ENCODE measurements around the gene FMNL2. TPM values are rescaled to one million over a fixed set of nuclear protein-coding genes. Genes with fewer than 3 reads are reported as not detected.

Gene FMNL2
- total RNA-seq, 3 donors from 2014 or later (not counting 1 experiment from before 2014, with no cell fraction given), result 0.34 to 3.0 (median 0.78) TPM

DNA sequence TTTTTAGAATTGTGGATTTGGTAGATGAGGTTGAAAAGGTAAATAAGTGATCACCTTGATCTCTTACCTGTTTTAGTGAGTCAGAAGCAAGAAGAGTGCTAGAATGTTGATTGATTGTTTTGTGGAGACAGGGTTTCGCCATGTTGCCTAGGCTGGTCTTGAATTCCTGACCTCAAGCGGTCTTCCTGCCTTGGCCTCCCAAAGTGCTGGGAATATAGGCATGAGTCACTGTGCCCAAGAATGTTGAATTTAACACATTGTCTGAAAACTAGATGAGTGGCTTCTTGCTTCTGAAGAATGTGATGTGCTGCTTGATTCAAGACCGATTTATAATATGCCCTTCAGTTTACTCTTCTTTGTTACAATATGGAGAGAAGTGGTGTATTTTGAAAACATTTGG lies 121.3 kb downstream of the FMNL2 start:
- no peak overlapping the region for H3K4me3 Mint-ChIP-seq
- no peak overlapping the region for H3K27ac ChIP-seq (ENCODE audit: low read length)
- no peak overlapping the region for H3K4me3 ChIP-seq (ENCODE audit: low read length)
- H3K9me3 Mint-ChIP-seq, result no peaks in the 10 kb centered on the region
- no peaks in the 10 kb centered on the region for H3K36me3 Mint-ChIP-seq
- DNase-seq, result no peak
- H3K27ac Mint-ChIP-seq, result no peak overlapping the region
- intact Hi-C loops (cut with micrococcal nuclease), result no loop called here
- no peak for ATAC-seq
- no peaks in the 10 kb centered on the region for H3K4me1 Mint-ChIP-seq
- 86% methylated on average over 3 of the region's 3 CpGs for WGBS (ENCODE audit: insufficient coverage)
- H3K9me3 ChIP-seq (ENCODE audit: control insufficient read depth, insufficient read depth, low read length), result no peaks in the 10 kb centered on the region
- TF ChIP-seq, protein P1, sequence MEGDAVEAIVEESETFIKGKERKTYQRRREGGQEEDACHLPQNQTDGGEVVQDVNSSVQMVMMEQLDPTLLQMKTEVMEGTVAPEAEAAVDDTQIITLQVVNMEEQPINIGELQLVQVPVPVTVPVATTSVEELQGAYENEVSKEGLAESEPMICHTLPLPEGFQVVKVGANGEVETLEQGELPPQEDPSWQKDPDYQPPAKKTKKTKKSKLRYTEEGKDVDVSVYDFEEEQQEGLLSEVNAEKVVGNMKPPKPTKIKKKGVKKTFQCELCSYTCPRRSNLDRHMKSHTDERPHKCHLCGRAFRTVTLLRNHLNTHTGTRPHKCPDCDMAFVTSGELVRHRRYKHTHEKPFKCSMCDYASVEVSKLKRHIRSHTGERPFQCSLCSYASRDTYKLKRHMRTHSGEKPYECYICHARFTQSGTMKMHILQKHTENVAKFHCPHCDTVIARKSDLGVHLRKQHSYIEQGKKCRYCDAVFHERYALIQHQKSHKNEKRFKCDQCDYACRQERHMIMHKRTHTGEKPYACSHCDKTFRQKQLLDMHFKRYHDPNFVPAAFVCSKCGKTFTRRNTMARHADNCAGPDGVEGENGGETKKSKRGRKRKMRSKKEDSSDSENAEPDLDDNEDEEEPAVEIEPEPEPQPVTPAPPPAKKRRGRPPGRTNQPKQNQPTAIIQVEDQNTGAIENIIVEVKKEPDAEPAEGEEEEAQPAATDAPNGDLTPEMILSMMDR (IDR thresholded peaks at IDR 0.05), result no peak
- H3K36me3 ChIP-seq (ENCODE audit: control insufficient read depth, insufficient read depth, low read length), result no peaks in the 10 kb centered on the region
- H3K4me1 ChIP-seq (ENCODE audit: control insufficient read depth, insufficient read depth, low read length), result no peaks in the 10 kb centered on the region
- H3K27me3 ChIP-seq (ENCODE audit: control insufficient read depth, insufficient read depth, low read length), result no peaks in the 10 kb centered on the region
- H3K27me3 Mint-ChIP-seq (ENCODE audit: low read depth in 2 of 2), result peaks cover 2 to 7% of the 10 kb centered on the region in 2 donors

DNA sequence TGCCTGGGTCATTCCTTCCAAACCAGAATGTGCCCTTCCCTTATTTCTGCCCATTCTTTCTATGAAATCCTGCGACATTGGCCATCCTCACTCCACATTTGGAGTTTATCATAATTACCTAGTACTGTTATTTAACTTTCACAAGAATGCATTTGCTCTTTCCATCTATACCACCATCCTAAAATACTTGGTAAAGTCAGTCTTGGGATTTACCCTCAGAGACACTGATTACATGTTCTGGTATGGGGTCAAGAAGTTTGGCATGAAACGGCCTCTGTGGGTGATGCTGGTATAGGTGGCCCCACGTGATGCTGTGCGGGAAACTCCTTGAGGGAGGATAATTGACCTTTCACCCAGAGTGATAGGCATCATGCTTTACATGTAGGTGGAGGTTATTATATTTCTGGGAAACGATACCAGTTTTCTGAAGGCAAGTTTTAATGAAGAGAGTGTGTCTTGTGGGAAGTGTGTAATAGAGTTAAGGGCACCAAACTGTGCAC lies 123.5 kb downstream of the FMNL2 start:
- Histone ChIP-seq H3K27ac (ENCODE audit: low read length) (no peak overlapping the region), H3K27me3 (ENCODE audit: control insufficient read depth, insufficient read depth, low read length) (no peaks in the 10 kb centered on the region), H3K4me3 (ENCODE audit: low read length) (no peak overlapping the region), H3K4me1 (ENCODE audit: control insufficient read depth, insufficient read depth, low read length) (no peaks in the 10 kb centered on the region), H3K9me3 (ENCODE audit: control insufficient read depth, insufficient read depth, low read length) (no peaks in the 10 kb centered on the region), H3K36me3 (ENCODE audit: control insufficient read depth, insufficient read depth, low read length) (no peaks in the 10 kb centered on the region)
- intact Hi-C loops (cut with micrococcal nuclease), result no loop called here
- ATAC-seq (no peak), DNase-seq (no peak)
- Mint-ChIP-seq H3K27ac (no peak overlapping the region), H3K27me3 (ENCODE audit: low read depth in 2 of 2) (no peaks in the 10 kb centered on the region), H3K9me3 (no peaks in the 10 kb centered on the region), H3K36me3 (no peaks in the 10 kb centered on the region), H3K4me1 (no peaks in the 10 kb centered on the region), H3K4me3 (no peak overlapping the region)
- 75% methylated on average over 5 of the region's 5 CpGs for WGBS (ENCODE audit: insufficient coverage)
- TF ChIP-seq, protein P1 (IDR thresholded peaks at IDR 0.05), result no peak

DNA sequence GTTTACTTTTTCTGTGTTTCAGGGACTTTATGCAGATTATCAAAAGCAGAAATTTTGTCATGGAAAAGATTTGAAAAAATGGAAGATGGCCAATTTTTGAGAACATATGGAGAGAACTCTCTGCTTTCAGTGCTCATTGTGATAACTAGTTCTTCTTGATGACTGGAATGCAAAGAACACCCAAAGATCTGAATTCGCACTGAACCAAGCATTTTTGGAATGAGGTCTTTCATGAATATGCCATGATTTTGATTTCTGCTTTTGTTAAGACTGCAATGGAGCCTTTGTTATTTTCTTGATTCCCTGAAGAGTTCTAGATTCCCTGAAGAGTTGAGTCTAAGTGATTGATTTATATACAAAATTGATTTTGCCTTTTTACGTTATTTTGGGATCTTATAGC lies 124.1 kb downstream of the FMNL2 start:
- Histone ChIP-seq H3K9me3 (ENCODE audit: control insufficient read depth, insufficient read depth, low read length) (no peaks in the 10 kb centered on the region), H3K27me3 (ENCODE audit: control insufficient read depth, insufficient read depth, low read length) (no peaks in the 10 kb centered on the region), H3K36me3 (ENCODE audit: control insufficient read depth, insufficient read depth, low read length) (no peaks in the 10 kb centered on the region), H3K4me1 (ENCODE audit: control insufficient read depth, insufficient read depth, low read length) (no peaks in the 10 kb centered on the region), H3K4me3 (ENCODE audit: low read length) (no peak overlapping the region), H3K27ac (ENCODE audit: low read length) (no peak overlapping the region)
- H3K27me3 Mint-ChIP-seq (ENCODE audit: low read depth in 2 of 2), result peaks cover 0 to under 1% of the 10 kb centered on the region in 2 donors
- intact Hi-C loops (cut with micrococcal nuclease), result no loop called here
- H3K9me3 Mint-ChIP-seq, result no peaks in the 10 kb centered on the region
- no peaks in the 10 kb centered on the region for H3K36me3 Mint-ChIP-seq
- TF ChIP-seq, protein P1 (IDR thresholded peaks at IDR 0.05), result no peak
- H3K4me3 Mint-ChIP-seq, result no peak overlapping the region
- DNase-seq (no peak), ATAC-seq (no peak)
- H3K27ac Mint-ChIP-seq, result no peak overlapping the region
- H3K4me1 Mint-ChIP-seq, result no peaks in the 10 kb centered on the region
- 89% methylated on average over 1 of the region's 2 CpGs for WGBS (ENCODE audit: insufficient coverage)

DNA sequence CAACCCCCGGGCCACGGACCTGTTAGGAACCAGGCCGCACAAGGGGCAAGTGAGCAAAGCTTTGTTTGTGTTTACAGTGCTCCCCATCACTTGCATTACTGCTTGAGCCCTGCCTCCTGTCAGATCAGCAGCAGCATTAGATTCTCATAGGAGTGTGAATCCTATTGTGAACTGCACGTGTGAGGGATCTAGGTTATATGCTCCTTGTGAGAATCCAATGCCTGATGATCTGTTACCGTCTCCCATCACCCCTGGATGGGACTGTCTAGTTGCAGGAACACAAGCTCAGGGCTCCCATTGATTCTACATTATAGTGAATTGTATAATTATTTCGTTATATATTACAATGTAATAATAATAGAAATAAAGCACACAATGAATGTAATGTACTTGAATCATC lies 125.6 kb downstream of the FMNL2 start:
- DNase-seq (no peak), ATAC-seq (no peak)
- Histone ChIP-seq H3K4me3 (ENCODE audit: low read length) (no peak overlapping the region), H3K4me1 (ENCODE audit: control insufficient read depth, insufficient read depth, low read length) (no peaks in the 10 kb centered on the region), H3K36me3 (ENCODE audit: control insufficient read depth, insufficient read depth, low read length) (no peaks in the 10 kb centered on the region), H3K9me3 (ENCODE audit: control insufficient read depth, insufficient read depth, low read length) (no peaks in the 10 kb centered on the region), H3K27ac (ENCODE audit: low read length) (no peak overlapping the region), H3K27me3 (ENCODE audit: control insufficient read depth, insufficient read depth, low read length) (no peaks in the 10 kb centered on the region)
- TF ChIP-seq, protein P1 (IDR thresholded peaks at IDR 0.05), result no peak
- Mint-ChIP-seq H3K9me3 (no peaks in the 10 kb centered on the region), H3K4me3 (no peak overlapping the region), H3K27ac (no peak overlapping the region), H3K4me1 (no peaks in the 10 kb centered on the region), H3K36me3 (no peaks in the 10 kb centered on the region), H3K27me3 (ENCODE audit: low read depth in 2 of 2) (peaks cover 6 to 10% of the 10 kb centered on the region in 2 donors)
- WGBS (ENCODE audit: insufficient coverage), result 90% methylated on average over 5 of the region's 6 CpGs
- intact Hi-C loops (cut with micrococcal nuclease), result no loop called here

Measured in natural killer cell (primary cell).